B cell (primary cell): ENCODE data around the gene AEBP1. TPM values are rescaled to one million over a fixed set of nuclear protein-coding genes. Genes with fewer than 3 reads are reported as not detected.

Source experiments
- ATAC-seq: fragments of 200-7000 bp; cut with Tn5 transposase; one replicate; pipeline ENCODE4 v1.10.0; 2021; ENCODE audit warnings: low read depth, mild to moderate bottlenecking, moderate number of reproducible peaks, moderate library complexity
- CTCF ChIA-PET: fragments of 350-600 bp; sonication (Branson Sonifier 250); formaldehyde crosslinking; loops from one replicate; lab custom pipeline; 2021; ENCODE audit warnings: antibody characterized with exemption, inconsistent platforms; lab: Charles Lee
- POLR2A ChIA-PET: fragments of 350-600 bp; sonication (Branson Sonifier 250); formaldehyde crosslinking; loops from one replicate; lab custom pipeline; 2021; ENCODE audit warnings: antibody characterized with exemption; lab: Charles Lee
- DNase-seq: peaks from one replicate; pipeline ENCODE4 v3.0.0; 2013
- H2AFZ ChIP-seq: 2 replicates; pipeline ENCODE4 v1.6.1; 2012; ENCODE audit warnings: mild to moderate bottlenecking, low read depth, low read length; ENCODE audit not compliant: insufficient read depth, poor library complexity, severe bottlenecking
- H3K27ac ChIP-seq, 2 donors: 1 replicate in 1 of 2; 2 replicates in 1 of 2; pipeline ENCODE4 v1.5.1; 2012 to 2013; ENCODE audit warnings: low read length in 2 of 2, mild to moderate bottlenecking in 2 of 2, moderate library complexity in 1 of 2
- H3K27me3 ChIP-seq, 4 experiments: fragments of 200-600 bp in 1 of 4; sonication (generic) in 1 of 4; replicated peaks in 1 of 4; 1 replicate in 2 of 4; 2 replicates in 2 of 4; pipeline versions ENCODE4 v1.6.1 to v1.7.0; 2013 to 2016; ENCODE audit warnings: low read length in 3 of 4, mild to moderate bottlenecking in 2 of 4, mixed read lengths in 1 of 4, moderate library complexity in 1 of 4; ENCODE audit not compliant: insufficient read depth in 4 of 4, control insufficient read depth in 3 of 4; ENCODE audit errors: control extremely low read depth in 1 of 4
- H3K36me3 ChIP-seq, 2 experiments: replicated peaks in 1 of 2; 1 replicate in 1 of 2; 2 replicates in 1 of 2; pipeline versions ENCODE4 v1.6.1 to v1.7.1; 2013; ENCODE audit warnings: low read length in 1 of 2; ENCODE audit not compliant: insufficient read depth in 2 of 2, control insufficient read depth in 1 of 2; ENCODE audit errors: control extremely low read depth in 1 of 2, extremely low read depth in 1 of 2
- H3K4me1 ChIP-seq, 2 donors: fragments of 200-600 bp in 1 of 2; sonication (generic) in 1 of 2; 1 replicate in 1 of 2; 2 replicates in 1 of 2; pipeline versions ENCODE4 v1.5.1 to v1.6.1; 2013 to 2017; ENCODE audit warnings: low read length in 2 of 2; ENCODE audit not compliant: control insufficient read depth in 2 of 2, insufficient read depth in 2 of 2
- H3K4me2 ChIP-seq: replicated peaks from 2 replicates; pipeline ENCODE3; 2012; ENCODE audit warnings: mild to moderate bottlenecking, low read depth, low read length; ENCODE audit not compliant: poor library complexity, severe bottlenecking
- H3K4me3 ChIP-seq, 5 experiments: fragments of 200-600 bp in 1 of 5; sonication (generic) in 1 of 5; 1 replicate in 3 of 5; 2 replicates in 2 of 5; pipeline versions ENCODE4 v1.5.1 to v1.7.0; 2011 to 2016; ENCODE audit warnings: low read length in 4 of 5, mild to moderate bottlenecking in 4 of 5, low read depth in 2 of 5, control low read depth in 1 of 5, moderate library complexity in 1 of 5; ENCODE audit not compliant: insufficient read depth in 1 of 5; ENCODE audit errors: control extremely low read depth in 1 of 5, extremely low read depth in 1 of 5
- H3K79me2 ChIP-seq: fragments of 200-600 bp; sonication (generic); one replicate; pipeline ENCODE4 v1.6.0; 2016; ENCODE audit warnings: low read length; ENCODE audit not compliant: control insufficient read depth, insufficient read depth
- H3K9ac ChIP-seq: fragments of 200-600 bp; sonication (generic); 2 replicates; pipeline ENCODE4 v1.6.1; 2017; ENCODE audit warnings: mild to moderate bottlenecking, low read length, moderate library complexity
- H3K9me3 ChIP-seq, 3 donors: one replicate each; pipeline versions ENCODE4 v1.6.1 to v1.7.1; 2013; ENCODE audit warnings: low read length in 2 of 3; ENCODE audit not compliant: control insufficient read depth in 2 of 3, insufficient read depth in 1 of 3; ENCODE audit errors: control extremely low read depth in 1 of 3
- H4K20me1 ChIP-seq: 2 replicates; pipeline ENCODE4 v1.6.0; 2012; ENCODE audit warnings: mild to moderate bottlenecking, low read length; ENCODE audit not compliant: insufficient read depth, control insufficient read depth, poor library complexity, severe bottlenecking
- H3K27ac Mint-ChIP-seq: one replicate; pipeline ENCODE4 v1.8.0; 2021; ENCODE audit warnings: mixed read lengths
- H3K27me3 Mint-ChIP-seq: one replicate; pipeline ENCODE4 v1.8.0; 2021; ENCODE audit warnings: mixed read lengths
- H3K4me1 Mint-ChIP-seq: one replicate; pipeline ENCODE4 v1.8.0; 2021; ENCODE audit warnings: mixed read lengths
- H3K4me3 Mint-ChIP-seq: one replicate; pipeline ENCODE4 v1.8.0; 2021; ENCODE audit warnings: mixed read lengths
- H3K9me3 Mint-ChIP-seq: one replicate; pipeline ENCODE4 v1.8.0; 2022; ENCODE audit warnings: mixed read lengths; ENCODE audit not compliant: insufficient read depth
- EZH2 ChIP-seq: IDR thresholded peaks from 2 replicates; pipeline ENCODE4 v1.6.1; 2012; ENCODE audit warnings: borderline replicate concordance, low read depth, mild to moderate bottlenecking, moderate library complexity, low read length; ENCODE audit not compliant: insufficient read depth, poor library complexity, severe bottlenecking
- whole genome bisulfite sequencing: methylation state at CpG from one replicate; pipeline ENCODE4 v1.1.5; 2013; ENCODE audit warnings: missing lambda C conversion rate; ENCODE audit not compliant: insufficient coverage; 5-methylcytosine and 5-hydroxymethylcytosine counted together
- intact Hi-C: fragments of 100-400 bp; cut with micrococcal nuclease; formaldehyde crosslinking; loops from one replicate; pipeline ENCODE4 v1.10.0; 2022
- polyA plus RNA-seq: library from polyadenylated mRNA; depleted of rRNA; stranded (reverse); fragments of >200 nt; gene quantifications from 2 replicates; pipeline ENCODE4 v1.2.3, GENCODE V29; 2012
- total RNA-seq, 2 donors: library from RNA; stranded (reverse); fragments of 120-200 nt in 1 of 2; gene quantifications; 1 replicate in 1 of 2; 2 replicates in 1 of 2; pipeline versions ENCODE4 v1.2.3 to v1.2.4, GENCODE V29; 2013 to 2022
- TF ChIP-seq, protein P1 (sequence below): fragments of 200-600 bp; IDR thresholded peaks from one replicate; pipeline ENCODE4 v1.8.0; 2022; ENCODE audit warnings: antibody characterized with exemption, mild to moderate bottlenecking

AEBP1 gene
- total and polyA plus RNA-seq, 2 donors (not counting 1 experiment from before 2014, with no cell fraction given) = 20.2 to 36.7 TPM

DNA sequence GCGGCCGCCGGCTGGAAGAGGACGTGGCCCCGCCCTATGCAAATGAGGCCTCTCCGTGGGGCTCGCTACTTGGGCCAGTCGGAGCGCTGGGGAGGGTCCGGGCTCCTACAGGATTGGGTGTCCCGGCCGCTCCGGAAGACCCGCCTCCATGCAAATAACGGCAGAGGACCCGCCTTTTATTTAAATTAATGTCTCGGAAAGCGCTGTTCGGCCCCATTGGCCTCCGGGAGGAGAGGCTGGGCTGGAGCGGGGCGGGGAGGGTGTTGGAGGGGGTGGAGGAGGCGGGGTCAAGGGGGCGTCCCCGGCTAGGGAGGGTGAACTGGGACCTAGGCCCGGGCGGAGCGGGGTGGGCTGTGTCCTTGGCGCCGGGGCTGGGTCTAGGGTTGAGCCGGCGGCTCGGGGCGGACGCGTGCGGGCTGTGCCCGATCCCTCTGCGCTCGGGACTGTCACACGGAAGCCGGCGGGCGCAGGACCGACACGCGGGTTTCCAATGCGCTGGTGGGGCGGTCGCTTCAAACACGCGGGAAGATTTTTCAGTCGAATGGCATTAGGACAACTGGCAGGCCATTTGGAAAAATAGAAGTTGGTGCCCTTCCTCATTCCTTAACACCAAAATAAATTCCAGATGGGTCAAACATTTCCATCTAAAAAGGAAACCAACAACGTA lies 21.5 kb upstream of the AEBP1 start:
- Histone ChIP-seq H2AFZ (peak overlapping the region; percentile 86), H4K20me1 (peaks cover 6% of the 10 kb centered on the region), H3K4me1 (peaks cover 38 to 43% of the 10 kb centered on the region in 2 donors), H3K9me3 (no peaks in the 10 kb centered on the region), H3K36me3 (peaks cover 0 to 34% of the 10 kb centered on the region in 2 experiments), H3K27ac (peak overlapping the region; percentile 77 to 92), H3K27me3 (no peaks in the 10 kb centered on the region), H3K79me2 (peaks cover 41% of the 10 kb centered on the region), H3K4me3 (peak overlapping the region; percentile 26 to 77 (median 66)), H3K4me2 (peak overlapping the region; percentile 87), H3K9ac (peak overlapping the region; percentile 77)
- Mint-ChIP-seq H3K27ac (peak overlapping the region; percentile 93), H3K4me1 (peaks cover 45% of the 10 kb centered on the region), H3K4me3 (peak overlapping the region; percentile 84), H3K9me3 (no peaks in the 10 kb centered on the region), H3K27me3 (no peaks in the 10 kb centered on the region)
- no peak for TF ChIP-seq EZH2
- TF ChIP-seq, protein P1, sequence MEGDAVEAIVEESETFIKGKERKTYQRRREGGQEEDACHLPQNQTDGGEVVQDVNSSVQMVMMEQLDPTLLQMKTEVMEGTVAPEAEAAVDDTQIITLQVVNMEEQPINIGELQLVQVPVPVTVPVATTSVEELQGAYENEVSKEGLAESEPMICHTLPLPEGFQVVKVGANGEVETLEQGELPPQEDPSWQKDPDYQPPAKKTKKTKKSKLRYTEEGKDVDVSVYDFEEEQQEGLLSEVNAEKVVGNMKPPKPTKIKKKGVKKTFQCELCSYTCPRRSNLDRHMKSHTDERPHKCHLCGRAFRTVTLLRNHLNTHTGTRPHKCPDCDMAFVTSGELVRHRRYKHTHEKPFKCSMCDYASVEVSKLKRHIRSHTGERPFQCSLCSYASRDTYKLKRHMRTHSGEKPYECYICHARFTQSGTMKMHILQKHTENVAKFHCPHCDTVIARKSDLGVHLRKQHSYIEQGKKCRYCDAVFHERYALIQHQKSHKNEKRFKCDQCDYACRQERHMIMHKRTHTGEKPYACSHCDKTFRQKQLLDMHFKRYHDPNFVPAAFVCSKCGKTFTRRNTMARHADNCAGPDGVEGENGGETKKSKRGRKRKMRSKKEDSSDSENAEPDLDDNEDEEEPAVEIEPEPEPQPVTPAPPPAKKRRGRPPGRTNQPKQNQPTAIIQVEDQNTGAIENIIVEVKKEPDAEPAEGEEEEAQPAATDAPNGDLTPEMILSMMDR = peak; percentile 34
- DNase-seq = no peak
- POLR2A ChIA-PET = interaction anchor here (2.0 kb wide), 1 partner anchor 38 kb away, joined by 15 read pairs; the partner anchor contains the start of gene DBNL
- WGBS = under 1% methylated on average over 49 of the region's 54 CpGs
- ATAC-seq = peak; percentile 91
- intact Hi-C loops = loop anchor here (1.0 to 2.0 kb wide), 9 partner anchors 8 to 408 kb away; partner anchors contain the start of genes DBNL, NUDCD3, POLD2 and YKT6
- CTCF ChIA-PET = no interaction called here

DNA sequence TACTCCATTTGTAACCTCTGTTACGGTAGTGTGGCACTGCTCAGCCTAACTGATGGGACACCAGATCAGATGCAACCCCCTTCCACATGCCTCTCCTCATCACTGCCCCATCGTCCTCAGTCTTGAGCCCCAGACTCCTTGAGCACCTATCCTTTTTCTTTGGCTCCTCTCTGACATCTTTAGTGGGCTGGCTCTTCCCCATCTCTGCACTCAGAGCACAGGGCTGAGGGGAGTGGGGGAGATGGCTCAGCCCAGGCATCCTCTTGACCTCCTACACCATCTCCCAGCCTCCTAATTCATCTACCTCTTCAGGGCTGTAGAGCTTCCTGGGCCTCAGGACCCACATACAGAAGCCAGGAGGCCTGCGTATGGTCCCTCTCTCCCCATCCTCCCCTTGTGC lies 20.3 kb upstream of the AEBP1 start:
- 100% methylated on average over 3 of the region's 3 CpGs for WGBS
- H4K20me1 ChIP-seq = peaks cover 6% of the 10 kb centered on the region
- ChIA-PET CTCF (interaction anchor here (1.6 kb wide), 1 partner anchor 21 kb away, joined by 6 read pairs; no protein-coding TSS in a partner anchor), POLR2A (interaction anchor here (1.3 kb wide), 1 partner anchor 12 kb away, joined by 4 read pairs; no protein-coding TSS in a partner anchor)
- no peaks in the 10 kb centered on the region for H3K27me3 Mint-ChIP-seq
- no peaks in the 10 kb centered on the region for H3K9me3 Mint-ChIP-seq
- DNase-seq = no peak
- TF ChIP-seq, protein P1 = no peak
- no peak for TF ChIP-seq EZH2
- H3K27me3 ChIP-seq = no peaks in the 10 kb centered on the region
- peak overlapping the region; percentile 76 for H3K4me3 Mint-ChIP-seq
- intact Hi-C loops = loop anchor here (2.0 kb wide), 1 partner anchor 65 kb away; no protein-coding TSS in a partner anchor
- H3K9me3 ChIP-seq = no peaks in the 10 kb centered on the region
- H3K27ac Mint-ChIP-seq = peak overlapping the region; percentile 78
- H3K4me2 ChIP-seq = no peak overlapping the region
- H3K4me3 ChIP-seq = no peak overlapping the region
- H2AFZ ChIP-seq = no peak overlapping the region
- peaks cover 0 to 23% of the 10 kb centered on the region in 2 experiments for H3K36me3 ChIP-seq
- peaks cover 32% of the 10 kb centered on the region for H3K79me2 ChIP-seq
- peaks cover 34% of the 10 kb centered on the region for H3K4me1 Mint-ChIP-seq
- peaks cover 28 to 32% of the 10 kb centered on the region in 2 donors for H3K4me1 ChIP-seq
- ATAC-seq = no peak
- no peak overlapping the region for H3K9ac ChIP-seq
- no peak overlapping the region for H3K27ac ChIP-seq
